Ovary (tissue), 9 donors: ENCODE measurements around the gene PGGHG. TPM values are rescaled to one million over a fixed set of nuclear protein-coding genes. Genes with fewer than 3 reads are reported as not detected.

Experiments used
- DNase-seq, 5 donors: peaks; one replicate each; pipeline ENCODE4 v3.0.0-alpha.2; 2019 to 2020
- H3K27ac ChIP-seq, 2 donors: fragments of 200-600 bp; one replicate each; pipeline versions ENCODE4 v1.5.1 to v1.8.0; 2019 to 2022
- H3K27me3 ChIP-seq: fragments of 200-600 bp; one replicate; pipeline ENCODE4 v1.8.0; 2022
- H3K36me3 ChIP-seq: fragments of 200-600 bp; sonication (generic); one replicate; pipeline ENCODE4 v1.5.1; 2019
- H3K4me1 ChIP-seq: one replicate; pipeline ENCODE4 v1.8.1; 2013; ENCODE audit warnings: mild to moderate bottlenecking, moderate library complexity; ENCODE audit not compliant: insufficient read depth
- H3K4me3 ChIP-seq: fragments of 200-600 bp; sonication (generic); one replicate; pipeline ENCODE4 v1.5.1; 2017
- H3K9me3 ChIP-seq, 2 donors: fragments of 200-600 bp in 1 of 2; sonication (generic) in 1 of 2; one replicate each; pipeline versions ENCODE4 v1.5.1 to v1.8.1; 2013 to 2019; ENCODE audit warnings: mild to moderate bottlenecking in 1 of 2, moderate library complexity in 1 of 2
- CTCF ChIP-seq, 3 donors: fragments of 450-650 bp in 2 of 3; fragments of 200-600 bp in 1 of 3; IDR thresholded peaks; one replicate each; pipeline versions ENCODE4 v1.5.1 to v1.8.0; 2016 to 2022; ENCODE audit warnings: antibody characterized with exemption in 3 of 3, mild to moderate bottlenecking in 1 of 3
- EP300 ChIP-seq: sonication (generic); formaldehyde crosslinking; IDR thresholded peaks from one replicate; pipeline ENCODE4 v1.6.1; 2017; ENCODE audit warnings: antibody characterized with exemption
- POLR2A ChIP-seq: fragments of 450-650 bp; IDR thresholded peaks from one replicate; pipeline ENCODE4 v1.6.1; 2017; ENCODE audit warnings: antibody characterized with exemption, mild to moderate bottlenecking, moderate library complexity
- WGBS, 3 donors: extraction: QIAGEN DNeasy Blood & Tissue Kit in 1 of 3; methylation state at CpG; one replicate each; pipeline versions ENCODE4 v1.1.5 to v1.1.7; 2013 to 2017; 5-methylcytosine and 5-hydroxymethylcytosine counted together
- intact Hi-C, 4 donors: fragments of 100-400 bp; cut with DNase I; formaldehyde crosslinking; loops; one replicate each; pipeline versions ENCODE4 v1.11.0 to v1.15.1; 2022 to 2023
- polyA plus RNA-seq, 2 donors: library from polyadenylated mRNA; stranded (reverse); fragments of 200-250 nt in 1 of 2; fragments of 350-450 nt in 1 of 2; fragmentation: Illumina TruSeq in 1 of 2; extraction: RNeasy Lipid Tissue Mini Kit (QIAGEN cat#74804) in 1 of 2; gene quantifications; one replicate each; pipeline ENCODE4 v1.2.3, GENCODE V29; 2013 to 2014
- total RNA-seq, 7 donors: library from RNA; depleted of rRNA in 2 of 7; stranded (reverse); fragments of >200 nt in 2 of 7; fragmentation: NEBNext Ultra II Directional in 3 of 7; extraction: Animal tissue kit (Norgen Biotek cat#: 25700) in 3 of 7; gene quantifications; one replicate each; pipeline versions ENCODE4 v1.1.0 to v1.2.4, GENCODE V29; 2016 to 2023
- donor health status: DM: no; HTN: no; CAD: no; lungs with moderate emphysema.
- donor health status: DM: no; HTN: no; CAD: no.
- donor health status: Bipolar disorder and iron deficiency.
- donor health status: DM: yes; HTN: yes; CAD: no.
- donor health status: DM: no; HTN: no; CAD: no.
- donor health status: DM: yes; HTN: yes; CAD: no.

The PGGHG gene
- total and polyA plus RNA-seq, 9 donors, result 0.25 to 21.3 (median 9.3) TPM

GRCh38 chr11:304915-305843 lies 16.3 kb downstream of the PGGHG start:
- H3K4me1 ChIP-seq, result peaks cover 8% of the 10 kb centered on the region
- intact Hi-C loops, result loop anchor here (5.0 to 10.0 kb wide), 4 partner anchors 52 to 142 kb away; partner anchors contain the start of genes BET1L (in 1 of the 4), PSMD13 (in 1 of the 4), RIC8A (in 1 of the 4) and SIRT3 (in 1 of the 4)
- TF ChIP-seq POLR2A (peak; percentile 13), EP300 (no peak), CTCF (IDR thresholded peaks at IDR 0.05) (peak; percentile 49 to 85 (median 82))
- H3K27me3 ChIP-seq, result no peaks in the 10 kb centered on the region
- H3K27ac ChIP-seq, result no peak overlapping the region
- H3K4me3 ChIP-seq, result no peak overlapping the region
- 30 to 37% (median 36%) methylated on average over 19 of the region's 19 CpGs for WGBS, 3 donors
- DNase-seq, result peak; percentile 74 to 90 (median 83)
- H3K36me3 ChIP-seq, result no peaks in the 10 kb centered on the region
- no peaks in the 10 kb centered on the region for H3K9me3 ChIP-seq

- 86 to 92% (median 87%) methylated on average over 10 of the region's 10 CpGs for WGBS, 3 donors
- TF ChIP-seq EP300 (no peak), CTCF (IDR thresholded peaks at IDR 0.05) (no peak), POLR2A (no peak)
- no peak overlapping the region for H3K4me3 ChIP-seq
- H3K4me1 ChIP-seq, result peaks cover 8% of the 10 kb centered on the region
- no peaks in the 10 kb centered on the region for H3K9me3 ChIP-seq
- no peak for DNase-seq
- no peaks in the 10 kb centered on the region for H3K27me3 ChIP-seq
- intact Hi-C loops, result loop anchor here (5.0 to 10.0 kb wide), 4 partner anchors 51 to 141 kb away; partner anchors contain the start of genes BET1L (in 1 of the 4), PSMD13 (in 1 of the 4), RIC8A (in 1 of the 4) and SIRT3 (in 1 of the 4)
- H3K36me3 ChIP-seq, result no peaks in the 10 kb centered on the region
- peak overlapping the region; percentile 30 to 92 for H3K27ac ChIP-seq
Measured at GRCh38 chr11:305844-306211, 16.9 kb downstream of the PGGHG start.

- Histone ChIP-seq H3K27ac (peak overlapping the region in 1 of 2 donors; percentile 92), H3K9me3 (no peaks in the 10 kb centered on the region), H3K36me3 (no peaks in the 10 kb centered on the region), H3K4me3 (no peak overlapping the region), H3K4me1 (peaks cover 9% of the 10 kb centered on the region), H3K27me3 (no peaks in the 10 kb centered on the region)
- DNase-seq, result peak in 2 of 5 donors; percentile 41 to 46
- intact Hi-C loops, result loop anchor here (5.0 to 10.0 kb wide), 4 partner anchors 50 to 140 kb away; partner anchors contain the start of genes BET1L (in 1 of the 4), PSMD13 (in 1 of the 4), RIC8A (in 1 of the 4) and SIRT3 (in 1 of the 4)
- TF ChIP-seq POLR2A (no peak), CTCF (IDR thresholded peaks at IDR 0.05) (no peak), EP300 (no peak)
- 90 to 93% (median 93%) methylated on average over 17 of the region's 17 CpGs for WGBS, 3 donors
Measured at GRCh38 chr11:306645-307371, 17.9 kb downstream of the PGGHG start.
